HepG2 (cell line): ENCODE measurements around the gene KDM8. TPM values are rescaled to one million over a fixed set of nuclear protein-coding genes. Genes with fewer than 3 reads are reported as not detected.

Source experiments
- ATAC-seq: fragments of 200-7000 bp; cut with Tn5 transposase; 3 replicates; pipeline ENCODE4 v1.9.1; 2020; ENCODE audit warnings: mild to moderate bottlenecking, moderate library complexity
- BruUV-seq: library from RNA; stranded (reverse); fragments of 400-500 nt; replicated peaks from 2 replicates; lab custom pipeline; 2021; lab: Mats Ljungman, UMichigan
- CTCF ChIA-PET: fragments of 300-600 bp; formaldehyde crosslinking; extraction: SDS; loops from one replicate; lab custom pipeline; 2021; ENCODE audit warnings: low total read pairs, inconsistent platforms, low intra/inter-chr PET ratio; lab: Yijun Ruan, JAX
- POLR2A ChIA-PET: fragments of 350-600 bp; sonication (Branson Sonifier 250); formaldehyde crosslinking; loops from one replicate; lab custom pipeline; 2020; ENCODE audit warnings: antibody characterized with exemption, inconsistent platforms; lab: Yijun Ruan, JAX
- DNase-seq: peaks from one replicate; pipeline ENCODE4 v3.0.0-alpha.2; 2015; ENCODE audit warnings: low spot score
- FAIRE-seq: peaks from 3 replicates; lab custom pipeline; 2011; peaks lifted over from hg19 to GRCh38; lab: Jason Lieb, UNC
- H2AFZ ChIP-seq: one replicate; pipeline ENCODE4 v1.6.1; 2011; ENCODE audit warnings: low read length, inconsistent platforms
- H3K27ac ChIP-seq: fragments of 300-600 bp; 3 replicates; pipeline ENCODE4 v1.8.0; 2011; ENCODE audit warnings: mixed run types, mild to moderate bottlenecking, mixed read lengths, low read length, inconsistent platforms; ENCODE audit not compliant: insufficient read depth; ENCODE audit errors: extremely low read length
- H3K27me3 ChIP-seq, 2 experiments: fragments of 200-600 bp in 1 of 2; 2 replicates in 1 of 2; 3 replicates in 1 of 2; pipeline versions ENCODE4 v1.6.0 to v1.8.0; 2011; ENCODE audit warnings: low read length in 2 of 2, mild to moderate bottlenecking in 2 of 2, moderate library complexity in 2 of 2, inconsistent platforms in 1 of 2; ENCODE audit not compliant: insufficient read depth in 2 of 2, control insufficient read depth in 1 of 2
- H3K36me3 ChIP-seq, 2 experiments: fragments of 200-600 bp in 1 of 2; replicated peaks in 1 of 2; 2 replicates in 1 of 2; 3 replicates in 1 of 2; pipeline versions ENCODE4 v1.5.1 to v1.8.0; 2011; ENCODE audit warnings: low read length in 2 of 2, inconsistent platforms in 1 of 2; ENCODE audit not compliant: insufficient read depth in 2 of 2, control insufficient read depth in 1 of 2
- H3K4me1 ChIP-seq: 2 replicates; pipeline ENCODE4 v1.5.1; 2012; ENCODE audit warnings: low read length, inconsistent platforms; ENCODE audit not compliant: insufficient read depth
- H3K4me2 ChIP-seq: 2 replicates; pipeline ENCODE4 v1.6.0; 2011; ENCODE audit warnings: low read depth, low read length, inconsistent platforms
- H3K4me3 ChIP-seq, 3 experiments: fragments of 200-600 bp in 1 of 3; sonication (generic), shearing (Covaris generic) in 1 of 3; replicated peaks in 1 of 3; 2 replicates each; pipeline ENCODE4 v1.5.1; 2011 to 2016; ENCODE audit warnings: low read length in 3 of 3, inconsistent platforms in 2 of 3, low read depth in 2 of 3, mild to moderate bottlenecking in 2 of 3, control low read depth in 1 of 3, mixed read lengths in 1 of 3; ENCODE audit not compliant: insufficient read depth in 1 of 3
- H3K79me2 ChIP-seq: one replicate; pipeline ENCODE4 v1.6.1; 2011; ENCODE audit warnings: low read length, inconsistent platforms; ENCODE audit not compliant: insufficient read depth
- H3K9ac ChIP-seq: 2 replicates; pipeline ENCODE4 v1.6.0; 2011; ENCODE audit warnings: mild to moderate bottlenecking, low read depth, low read length, inconsistent platforms; ENCODE audit not compliant: insufficient read depth
- H3K9me3 ChIP-seq: 2 replicates; pipeline ENCODE4 v1.5.1; 2012; ENCODE audit warnings: mild to moderate bottlenecking, low read length
- H4K20me1 ChIP-seq: 2 replicates; pipeline ENCODE4 v1.6.0; 2011; ENCODE audit warnings: inconsistent platforms, mild to moderate bottlenecking, low read length, moderate library complexity; ENCODE audit not compliant: insufficient read depth
- EHMT2 ChIP-seq: fragments of 200-600 bp; sonication (generic); IDR thresholded peaks from 2 replicates; pipeline ENCODE4 v1.7.0; 2017; ENCODE audit warnings: antibody characterized with exemption, low read depth, low read length, borderline replicate concordance
- FIP1L1 ChIP-seq: fragments of 200-400 bp; formaldehyde crosslinking; IDR thresholded peaks from 2 replicates; pipeline ENCODE4 v1.6.1; 2018; ENCODE audit warnings: low read depth, mild to moderate bottlenecking, low read length, moderate library complexity, borderline replicate concordance; ENCODE audit not compliant: insufficient read depth
- MXD1 ChIP-seq: sonication (generic); formaldehyde crosslinking; IDR thresholded peaks from 2 replicates; pipeline ENCODE4 v1.4.0; 2020; ENCODE audit warnings: mild to moderate bottlenecking, missing genetic modification reagents
- NKX3-1 ChIP-seq: sonication (generic); formaldehyde crosslinking; IDR thresholded peaks from 2 replicates; pipeline ENCODE4 v1.5.0; 2020; ENCODE audit warnings: missing genetic modification reagents
- NR1H2 ChIP-seq: sonication (generic); formaldehyde crosslinking; IDR thresholded peaks from 2 replicates; pipeline ENCODE4 v1.8.1; 2022; ENCODE audit warnings: low read depth, missing genetic modification reagents, borderline replicate concordance
- POLR2AphosphoS2 ChIP-seq: IDR thresholded peaks from 2 replicates; pipeline ENCODE4 v1.6.1; 2011; ENCODE audit warnings: low read depth, low read length, improper control_type of control experiment
- SMC3 ChIP-seq: IDR thresholded peaks from 2 replicates; pipeline ENCODE4 v1.6.1; 2011; ENCODE audit warnings: low read length, improper control_type of control experiment
- STAG1 ChIP-seq: sonication (generic); formaldehyde crosslinking; IDR thresholded peaks from 2 replicates; pipeline ENCODE4 v1.4.0; 2020; ENCODE audit warnings: missing genetic modification reagents
- ZBTB1 ChIP-seq: sonication (generic); formaldehyde crosslinking; IDR thresholded peaks from 2 replicates; pipeline ENCODE4 v1.4.0; 2020; ENCODE audit warnings: missing genetic modification reagents, borderline replicate concordance
- ZGPAT ChIP-seq: IDR thresholded peaks from 2 replicates; pipeline ENCODE4 v1.6.1; 2016; ENCODE audit warnings: mild to moderate bottlenecking
- ZNF232 ChIP-seq: sonication (generic); formaldehyde crosslinking; IDR thresholded peaks from 2 replicates; pipeline ENCODE4 v1.4.0; 2020; ENCODE audit warnings: missing genetic modification reagents, borderline replicate concordance
- ZSCAN5A ChIP-seq: sonication (generic); formaldehyde crosslinking; IDR thresholded peaks from 2 replicates; pipeline ENCODE4 v1.8.0; 2022; ENCODE audit warnings: mild to moderate bottlenecking, missing genetic modification reagents, borderline replicate concordance
- WGBS: methylation state at CpG from one replicate; pipeline ENCODE4 v1.1.6; 2017; ENCODE audit warnings: low lambda C conversion rate; 5-methylcytosine and 5-hydroxymethylcytosine counted together
- in situ Hi-C: cut with HindIII; loops from 2 replicates; pipeline ENCODE4 v1.10.0; 2017; ENCODE audit warnings: low pct_unique_long_range_greater_than_20kb; ENCODE audit not compliant: extremely low pct_ligation_motif_present
- intact Hi-C: fragments of 100-400 bp; cut with micrococcal nuclease; formaldehyde crosslinking; loops from one replicate; pipeline ENCODE4 v1.10.0; 2022; ENCODE audit not compliant: unreplicated experiment
- polyA plus RNA-seq, 8 experiments: library from polyadenylated mRNA; depleted of rRNA in 3 of 8; stranded (reverse) in 7 of 8; unstranded in 1 of 8; fragments of >200 nt; fragmentation: Illumina TruSeq in 4 of 8; extraction: Trizol in 4 of 8; gene quantifications; 2 replicates each; pipeline versions ENCODE4 v1.2.1 to v1.2.3, GENCODE V29; 2011 to 2016; ENCODE audit warnings: low read depth in 4 of 8, missing spikeins in 1 of 8, mixed read lengths in 1 of 8; ENCODE audit not compliant: insufficient read depth in 1 of 8
- total RNA-seq, 5 experiments: library from RNA; depleted of rRNA; stranded (reverse); fragments of >200 nt; fragmentation: Illumina TruSeq; extraction: Trizol; gene quantifications; 2 replicates each; pipeline ENCODE4 v1.2.3, GENCODE V29; 2016; ENCODE audit warnings: low read depth in 1 of 5
- TF ChIP-seq, protein P1 (sequence below): sonication (generic); formaldehyde crosslinking; IDR thresholded peaks from 2 replicates; pipeline ENCODE4 v1.4.0; 2020; ENCODE audit warnings: missing genetic modification reagents, mild to moderate bottlenecking, borderline replicate concordance

The KDM8 gene
- total and polyA plus RNA-seq, 2 of the 13 experiments (the other 11 are each of a cell fraction or from before 2014, with no cell fraction given): 3.3 to 8.6 TPM

DNA sequence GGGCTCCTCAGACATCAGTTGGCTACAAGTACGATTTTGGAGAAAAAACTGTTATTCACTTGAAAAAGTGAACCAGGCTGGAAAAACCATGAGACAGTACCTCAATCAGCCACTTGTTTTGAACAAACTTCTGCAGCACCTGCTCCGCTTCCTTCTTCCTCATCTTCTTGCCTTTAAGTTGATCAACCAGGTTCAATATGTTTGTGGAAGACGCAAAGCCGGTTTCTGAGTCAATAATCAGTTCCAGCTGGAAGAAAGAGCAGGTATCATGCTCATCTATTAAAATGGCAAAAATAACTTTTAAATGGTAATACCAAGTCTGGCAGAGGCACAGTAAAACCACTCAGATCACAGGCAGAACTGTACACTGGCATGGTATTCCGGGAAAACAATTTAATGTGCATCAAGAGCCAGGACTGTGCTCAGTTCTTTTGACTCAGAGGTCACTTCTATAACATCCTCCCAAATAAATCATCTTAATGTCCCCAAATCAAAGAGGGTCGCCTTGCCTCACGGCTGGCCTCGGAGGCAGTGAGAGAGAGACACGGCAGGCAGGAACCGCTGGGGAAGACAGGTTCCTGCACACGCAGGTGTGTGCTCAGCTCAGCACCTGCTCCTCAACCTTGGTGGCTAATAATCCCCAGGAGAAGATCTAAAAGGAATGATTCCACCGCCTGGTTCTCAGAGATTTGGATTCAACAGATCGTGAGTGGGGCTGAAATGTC, 29.7 kb downstream of the KDM8 start:
- BruUV-seq: no TSS peak
- no peak for ATAC-seq
- intact Hi-C loops (no loop called here), in situ Hi-C loops (loop anchor here (5.0 kb wide), 1 partner anchor 134 kb away; no protein-coding TSS in a partner anchor)
- 91% methylated on average over 13 of the region's 13 CpGs for WGBS
- H2AFZ ChIP-seq: no peak overlapping the region
- no peak for DNase-seq
- CTCF ChIA-PET: no interaction called here
- POLR2A ChIA-PET: no interaction called here
- no peaks in the 10 kb centered on the region for H3K79me2 ChIP-seq
- no peaks in the 10 kb centered on the region for H3K9me3 ChIP-seq
- no peak overlapping the region for H3K27ac ChIP-seq
- peaks cover 17 to 35% of the 10 kb centered on the region in 2 experiments; a peak in 4 of 5 replicates for H3K36me3 ChIP-seq
- FAIRE-seq: no peak
- no peaks in the 10 kb centered on the region for H4K20me1 ChIP-seq
- H3K27me3 ChIP-seq: no peaks in the 10 kb centered on the region
- H3K4me1 ChIP-seq: no peaks in the 10 kb centered on the region
- TF ChIP-seq ZSCAN5A (CRISPR knock-in tag): no peak
- no peak for TF ChIP-seq SMC3
- TF ChIP-seq NR1H2 (CRISPR knock-in tag): no peak
- no peak for TF ChIP-seq MXD1 (CRISPR knock-in tag)
- no peak for TF ChIP-seq FIP1L1
- TF ChIP-seq NKX3-1 (CRISPR knock-in tag): no peak
- no peak for TF ChIP-seq EHMT2
- no peak for TF ChIP-seq ZGPAT (CRISPR knock-in tag)
- no peak for TF ChIP-seq ZNF232
- TF ChIP-seq ZBTB1 (CRISPR knock-in tag): no peak
- TF ChIP-seq POLR2AphosphoS2: no peak
- TF ChIP-seq, protein P1, sequence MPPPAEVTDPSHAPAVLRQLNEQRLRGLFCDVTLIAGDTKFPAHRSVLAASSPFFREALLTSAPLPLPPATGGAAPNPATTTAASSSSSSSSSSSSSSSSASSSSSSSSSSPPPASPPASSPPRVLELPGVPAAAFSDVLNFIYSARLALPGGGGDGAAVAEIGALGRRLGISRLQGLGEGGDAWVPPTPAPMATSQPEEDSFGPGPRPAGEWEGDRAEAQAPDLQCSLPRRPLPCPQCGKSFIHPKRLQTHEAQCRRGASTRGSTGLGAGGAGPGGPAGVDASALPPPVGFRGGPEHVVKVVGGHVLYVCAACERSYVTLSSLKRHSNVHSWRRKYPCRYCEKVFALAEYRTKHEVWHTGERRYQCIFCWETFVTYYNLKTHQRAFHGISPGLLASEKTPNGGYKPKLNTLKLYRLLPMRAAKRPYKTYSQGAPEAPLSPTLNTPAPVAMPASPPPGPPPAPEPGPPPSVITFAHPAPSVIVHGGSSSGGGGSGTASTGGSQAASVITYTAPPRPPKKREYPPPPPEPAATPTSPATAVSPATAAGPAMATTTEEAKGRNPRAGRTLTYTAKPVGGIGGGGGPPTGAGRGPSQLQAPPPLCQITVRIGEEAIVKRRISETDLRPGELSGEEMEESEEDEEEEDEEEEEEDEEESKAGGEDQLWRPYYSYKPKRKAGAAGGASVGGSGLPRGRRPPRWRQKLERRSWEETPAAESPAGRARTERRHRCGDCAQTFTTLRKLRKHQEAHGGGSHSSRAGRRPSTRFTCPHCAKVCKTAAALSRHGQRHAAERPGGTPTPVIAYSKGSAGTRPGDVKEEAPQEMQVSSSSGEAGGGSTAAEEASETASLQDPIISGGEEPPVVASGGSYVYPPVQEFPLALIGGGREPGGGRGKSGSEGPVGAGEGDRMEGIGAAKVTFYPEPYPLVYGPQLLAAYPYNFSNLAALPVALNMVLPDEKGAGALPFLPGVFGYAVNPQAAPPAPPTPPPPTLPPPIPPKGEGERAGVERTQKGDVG (CRISPR knock-in tag): no peak
- TF ChIP-seq STAG1 (CRISPR knock-in tag): no peak
- TF ChIP-seq, all 625 proteins: peak for 0
- Histone ChIP-seq H3K4me2 (no peak overlapping the region), H3K9ac (no peak overlapping the region), H3K4me3 (no peak overlapping the region)
